GM18870 (cell line): Measurements from ENCODE around the gene BEX2.

ENCODE experiments used
- ATAC-seq: cut with Tn5 transposase; IDR thresholded peaks from one replicate; pipeline ENCODE4 v1.9.1; 2021; ENCODE audit warnings: moderate library complexity; ENCODE audit not compliant: unreplicated experiment

The BEX2 gene

DNA sequence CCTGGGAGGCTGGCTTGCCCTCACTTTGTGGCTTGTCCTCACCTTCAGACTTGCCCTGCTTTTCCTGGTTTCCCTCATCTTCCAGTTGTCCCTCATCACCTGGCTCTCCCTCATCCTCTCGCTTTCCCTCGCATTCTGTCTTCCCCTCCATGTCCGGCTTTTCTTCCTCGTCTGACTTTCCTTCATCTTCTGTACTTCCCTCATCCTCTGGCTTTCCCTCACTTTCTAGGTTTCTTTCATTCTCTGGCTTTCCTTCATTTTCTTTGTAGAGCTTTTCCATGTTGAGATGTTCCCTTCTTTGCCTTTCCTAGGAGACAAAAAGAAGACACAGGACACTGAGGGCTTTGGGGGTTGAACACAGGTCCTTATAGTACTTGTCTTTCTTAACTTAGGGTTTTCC is 36.5 kb downstream of the BEX2 start:
- ATAC-seq = no peak
